Ramos (cell line): ENCODE data around the gene SCARB1.
"Not testable (repeated sequence)": the region's sequence is repeated elsewhere in the genome, so short reads cannot be mapped to it uniquely, and the experiment has no call there.

ENCODE experiments used
- in situ Hi-C: fragments of 300-500 bp; cut with MboI; formaldehyde crosslinking; loops from one replicate; pipeline ENCODE4 v1.14.3; 2022; ENCODE audit warnings: low sequenced_read_pairs; ENCODE audit not compliant: unreplicated experiment

The SCARB1 gene, protein sequence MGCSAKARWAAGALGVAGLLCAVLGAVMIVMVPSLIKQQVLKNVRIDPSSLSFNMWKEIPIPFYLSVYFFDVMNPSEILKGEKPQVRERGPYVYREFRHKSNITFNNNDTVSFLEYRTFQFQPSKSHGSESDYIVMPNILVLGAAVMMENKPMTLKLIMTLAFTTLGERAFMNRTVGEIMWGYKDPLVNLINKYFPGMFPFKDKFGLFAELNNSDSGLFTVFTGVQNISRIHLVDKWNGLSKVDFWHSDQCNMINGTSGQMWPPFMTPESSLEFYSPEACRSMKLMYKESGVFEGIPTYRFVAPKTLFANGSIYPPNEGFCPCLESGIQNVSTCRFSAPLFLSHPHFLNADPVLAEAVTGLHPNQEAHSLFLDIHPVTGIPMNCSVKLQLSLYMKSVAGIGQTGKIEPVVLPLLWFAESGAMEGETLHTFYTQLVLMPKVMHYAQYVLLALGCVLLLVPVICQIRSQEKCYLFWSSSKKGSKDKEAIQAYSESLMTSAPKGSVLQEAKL

DNA sequence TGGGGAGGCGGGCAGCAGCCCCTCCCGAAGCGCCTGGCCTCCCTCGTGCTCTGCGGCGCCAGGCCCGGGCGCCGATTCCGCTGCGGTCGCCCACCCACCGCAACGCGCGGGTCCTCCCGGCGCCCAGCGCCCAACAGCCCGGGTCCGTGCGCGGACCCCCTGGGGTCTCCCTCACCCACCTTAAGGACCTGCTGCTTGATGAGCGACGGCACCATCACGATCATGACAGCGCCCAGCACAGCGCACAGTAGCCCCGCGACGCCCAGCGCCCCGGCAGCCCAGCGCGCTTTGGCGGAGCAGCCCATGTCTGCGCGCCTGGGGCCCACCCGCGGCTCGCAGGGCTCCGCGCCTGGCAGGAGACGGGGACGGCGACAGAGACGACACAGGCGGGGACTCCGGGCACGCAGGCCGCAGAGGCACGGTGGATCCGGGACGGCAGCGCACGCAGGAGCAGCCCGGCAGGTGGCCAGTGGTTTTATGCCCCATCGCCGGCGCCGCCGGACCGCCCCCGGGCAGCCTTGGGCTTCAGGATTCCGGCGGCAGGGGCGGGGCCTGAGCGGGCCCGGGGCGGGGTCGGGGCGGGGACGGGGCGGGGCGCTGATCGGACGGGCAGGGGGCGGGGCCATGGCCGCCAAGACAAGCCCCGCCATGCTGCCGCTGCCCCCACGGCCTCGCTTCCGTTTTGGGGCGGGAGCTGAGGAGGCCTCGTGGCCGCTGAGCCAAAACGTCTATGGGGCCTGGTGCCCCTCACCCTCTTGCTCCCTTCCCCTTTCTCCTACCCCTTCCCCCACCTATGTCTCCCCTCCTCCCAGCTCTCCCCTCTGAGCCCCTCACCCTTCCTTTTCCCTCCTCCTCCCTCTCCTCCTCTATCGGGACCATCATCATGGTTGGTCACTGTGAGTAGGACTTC is at the start of gene SCARB1:
Gene SCARB1 (minus strand): TSS at position 449 of the 910 bp plus-strand sequence. CDS start 144 bp downstream, at position 305.
- in situ Hi-C loops, result no loop called here

DNA sequence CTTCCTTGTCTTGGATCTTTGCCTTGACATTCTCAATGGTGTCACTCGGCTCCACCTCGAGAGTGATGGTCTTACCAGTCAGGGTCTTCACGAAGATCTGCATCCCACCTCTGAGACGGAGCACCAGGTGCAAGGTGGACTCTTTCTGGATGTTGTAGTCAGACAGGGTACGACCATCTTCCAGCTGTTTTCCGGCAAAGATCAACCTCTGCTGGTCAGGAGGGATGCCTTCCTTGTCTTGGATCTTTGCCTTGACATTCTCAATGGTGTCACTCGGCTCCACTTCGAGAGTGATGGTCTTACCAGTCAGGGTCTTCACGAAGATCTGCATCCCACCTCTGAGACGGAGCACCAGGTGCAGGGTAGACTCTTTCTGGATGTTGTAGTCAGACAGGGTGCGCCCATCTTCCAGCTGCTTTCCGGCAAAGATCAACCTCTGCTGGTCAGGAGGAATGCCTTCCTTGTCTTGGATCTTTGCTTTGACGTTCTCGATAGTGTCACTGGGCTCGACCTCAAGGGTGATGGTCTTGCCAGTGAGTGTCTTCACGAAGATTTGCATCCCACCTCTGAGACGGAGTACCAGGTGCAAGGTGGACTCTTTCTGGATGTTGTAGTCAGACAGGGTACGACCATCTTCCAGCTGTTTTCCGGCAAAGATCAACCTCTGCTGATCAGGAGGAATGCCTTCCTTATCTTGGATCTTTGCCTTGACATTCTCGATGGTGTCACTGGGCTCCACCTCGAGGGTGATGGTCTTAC is 49.0 kb upstream of the SCARB1 start:
- in situ Hi-C loops, result not testable (repeated sequence)

GRCh38 chr12:124911521-124911920 is 47.9 kb upstream of the SCARB1 start:
- in situ Hi-C loops, result not testable (repeated sequence)

GRCh38 chr12:124910561-124911478 is 47.2 kb upstream of the SCARB1 start:
- in situ Hi-C loops, result no loop called here

DNA sequence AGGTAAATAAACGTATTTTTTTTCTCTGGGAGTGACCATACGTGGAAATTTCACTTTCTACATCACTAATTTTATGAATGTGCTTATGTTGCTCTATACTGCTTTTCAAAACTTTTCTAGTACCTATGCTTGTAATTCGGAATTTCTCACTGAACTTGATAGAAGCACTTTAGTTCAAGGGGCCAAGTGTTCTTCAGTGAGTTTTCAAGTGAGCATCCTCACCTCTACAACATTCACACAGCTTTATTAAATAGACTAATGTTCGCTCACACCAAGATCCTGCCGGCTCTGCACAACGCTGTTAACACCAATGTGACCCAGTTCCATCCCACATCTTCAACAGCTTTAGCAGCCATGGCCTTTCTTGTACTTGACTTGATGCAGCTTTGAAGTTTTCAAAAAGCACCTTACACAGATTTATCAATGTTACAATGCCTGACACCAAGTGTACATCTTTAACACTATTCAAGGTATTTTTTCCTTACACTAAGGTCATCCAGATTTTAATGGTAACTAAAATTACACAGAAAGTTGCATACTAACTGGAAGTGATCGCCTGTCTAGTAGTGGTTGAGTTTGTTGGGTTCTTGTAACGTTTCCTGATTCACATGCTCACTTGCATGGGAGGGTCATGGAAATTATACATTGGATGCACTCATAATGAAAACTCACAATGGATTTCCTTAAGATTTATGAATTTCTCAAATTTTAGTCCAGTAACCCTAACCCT is 46.3 kb upstream of the SCARB1 start:
- in situ Hi-C loops, result no loop called here

GRCh38 chr12:124906606-124907261 is 43.1 kb upstream of the SCARB1 start:
- in situ Hi-C loops, result no loop called here

DNA sequence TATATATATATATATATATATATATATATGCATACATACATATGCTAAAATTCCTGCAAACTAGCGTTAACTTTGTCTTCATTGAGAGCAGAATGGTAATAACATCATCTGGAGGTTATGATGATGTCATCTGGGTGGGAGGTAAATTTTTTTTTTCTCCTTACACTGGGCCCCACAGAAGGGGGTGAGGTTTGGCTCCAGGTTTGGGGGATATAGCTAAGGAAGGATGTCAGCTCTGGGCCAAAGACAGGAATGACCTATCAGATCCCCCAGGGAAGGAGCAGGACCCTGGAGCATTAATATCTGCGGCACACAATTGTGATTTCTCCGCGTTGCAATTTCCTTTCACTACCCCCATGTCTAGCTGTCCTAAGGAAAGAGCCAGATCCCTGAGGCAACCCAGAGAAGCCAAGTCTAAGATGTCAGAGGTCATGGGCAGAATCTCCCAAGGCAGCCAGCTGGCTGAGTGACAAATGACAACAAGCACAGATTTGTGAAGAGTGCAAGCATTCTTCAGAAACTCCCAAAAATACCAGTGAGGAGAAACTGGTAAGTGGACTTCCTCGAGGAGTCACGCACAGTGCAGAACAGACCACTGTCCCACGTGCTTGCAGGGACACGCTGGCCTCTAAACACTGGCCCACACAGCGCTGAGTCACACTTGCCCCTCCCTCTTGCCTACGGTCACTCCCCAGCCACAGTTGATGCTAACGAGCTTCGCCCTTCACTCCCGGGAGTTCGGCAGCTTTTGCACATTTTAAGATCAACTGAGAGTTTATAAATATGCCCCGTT is 40.8 kb upstream of the SCARB1 start:
- in situ Hi-C loops, result loop anchor here (5.0 kb wide), 1 partner anchor 117 kb away; no protein-coding TSS in a partner anchor

DNA sequence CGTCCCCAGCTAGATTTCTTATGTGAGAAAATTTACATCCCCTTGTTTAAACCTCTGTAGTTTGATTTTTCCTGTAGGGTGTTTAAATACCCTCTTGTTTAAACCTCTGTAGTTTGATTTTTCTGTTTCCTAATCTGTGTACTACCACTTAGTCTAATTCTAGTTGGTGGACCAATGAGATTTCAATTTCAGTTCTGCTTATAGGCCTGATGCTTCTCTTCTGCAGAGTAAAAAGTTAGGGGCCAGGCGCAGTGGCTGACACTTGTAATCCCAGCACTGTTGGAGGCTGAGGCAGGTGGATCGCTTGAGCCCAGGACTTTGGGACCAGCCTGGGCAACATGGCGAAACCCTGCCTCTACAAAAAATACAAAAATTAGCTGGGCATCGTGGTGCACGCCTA is 39.3 kb upstream of the SCARB1 start:
- in situ Hi-C loops, result loop anchor here (5.0 kb wide), 1 partner anchor 116 kb away; no protein-coding TSS in a partner anchor

GRCh38 chr12:124901003-124901402 is 37.3 kb upstream of the SCARB1 start:
- in situ Hi-C loops, result loop anchor here (5.0 kb wide), 1 partner anchor 114 kb away; no protein-coding TSS in a partner anchor

DNA sequence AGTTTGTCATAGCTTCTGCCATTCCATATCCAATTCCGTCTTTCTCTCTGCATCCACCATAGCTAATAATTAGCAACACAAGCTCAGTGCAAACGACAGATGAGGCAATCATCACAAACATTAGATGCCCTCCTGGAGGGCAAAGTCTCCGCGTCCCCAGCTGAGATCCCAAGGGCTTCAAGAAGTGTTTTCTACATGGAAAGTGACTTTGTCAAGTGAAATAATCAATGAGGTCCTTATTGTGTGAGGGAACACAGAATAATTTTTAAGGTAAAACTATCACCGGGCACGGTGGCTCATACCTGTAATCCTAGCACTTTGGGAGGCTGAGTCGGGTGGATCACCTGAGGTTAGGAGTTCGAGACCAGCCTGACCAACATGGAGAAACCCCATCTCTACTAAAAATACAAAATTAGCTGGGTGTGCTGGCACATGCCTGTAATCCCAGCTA is 36.7 kb upstream of the SCARB1 start:
- in situ Hi-C loops, result loop anchor here (5.0 kb wide), 1 partner anchor 113 kb away; no protein-coding TSS in a partner anchor

DNA sequence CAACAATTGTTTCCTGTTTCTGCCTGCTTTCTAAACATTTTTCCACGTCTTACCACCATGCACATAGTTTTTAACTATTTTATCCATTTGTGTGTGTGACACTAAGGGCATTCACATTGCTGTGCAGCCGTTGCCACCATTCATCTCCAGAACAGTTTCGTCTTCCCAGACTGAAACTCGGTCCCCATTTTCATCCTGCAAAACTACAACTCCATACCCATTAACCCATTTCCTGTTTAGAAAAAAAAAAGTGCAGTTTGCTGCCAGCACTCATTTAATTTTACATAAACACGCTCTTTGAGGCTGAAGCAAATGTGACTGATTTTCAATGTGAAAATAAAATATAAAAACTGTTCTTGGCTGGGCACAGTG is 35.2 kb upstream of the SCARB1 start:
- in situ Hi-C loops, result no loop called here

DNA sequence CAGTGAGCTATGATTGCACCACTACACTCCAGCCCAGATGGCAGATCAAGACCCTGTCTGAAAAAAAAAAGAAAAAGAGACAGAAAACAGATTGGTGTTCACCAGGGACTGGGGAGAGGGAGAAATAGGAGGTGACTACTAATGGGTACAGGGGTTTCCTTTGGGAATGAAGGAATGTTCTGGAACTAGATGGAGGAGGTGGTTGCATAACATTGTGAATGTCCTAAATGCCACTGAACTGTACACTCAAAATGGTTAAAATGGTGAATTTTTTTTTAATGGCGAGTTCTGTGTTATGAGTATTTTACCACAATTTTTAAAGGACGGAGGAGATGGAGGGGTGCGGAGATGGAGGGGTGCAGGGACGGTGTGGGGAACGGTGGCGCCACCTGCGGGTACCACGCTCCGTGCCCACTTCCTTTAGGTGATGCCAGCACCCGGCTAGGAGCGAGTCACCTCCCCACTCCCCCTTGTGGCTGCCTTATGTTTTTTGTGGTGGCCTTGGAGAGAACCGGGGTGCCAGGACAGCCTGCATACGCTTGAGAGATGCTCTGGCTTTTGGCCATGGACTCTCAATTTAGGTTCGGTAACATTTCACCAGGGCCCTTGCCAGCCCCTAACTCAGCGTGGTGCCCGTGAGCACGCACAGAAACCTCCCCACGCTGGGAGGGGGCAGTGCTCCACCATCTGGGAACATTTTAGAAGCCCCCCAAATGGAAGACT is 34.7 kb upstream of the SCARB1 start:
- in situ Hi-C loops, result no loop called here

- in situ Hi-C loops, result no loop called here
These were observed 32.8 kb upstream of the SCARB1 start for GRCh38 chr12:124896461-124896860.

- in situ Hi-C loops, result no loop called here
These were observed 30.3 kb upstream of the SCARB1 start for GRCh38 chr12:124893792-124894516.

- in situ Hi-C loops, result no loop called here
These were observed 24.6 kb upstream of the SCARB1 start for GRCh38 chr12:124888260-124888659.

DNA sequence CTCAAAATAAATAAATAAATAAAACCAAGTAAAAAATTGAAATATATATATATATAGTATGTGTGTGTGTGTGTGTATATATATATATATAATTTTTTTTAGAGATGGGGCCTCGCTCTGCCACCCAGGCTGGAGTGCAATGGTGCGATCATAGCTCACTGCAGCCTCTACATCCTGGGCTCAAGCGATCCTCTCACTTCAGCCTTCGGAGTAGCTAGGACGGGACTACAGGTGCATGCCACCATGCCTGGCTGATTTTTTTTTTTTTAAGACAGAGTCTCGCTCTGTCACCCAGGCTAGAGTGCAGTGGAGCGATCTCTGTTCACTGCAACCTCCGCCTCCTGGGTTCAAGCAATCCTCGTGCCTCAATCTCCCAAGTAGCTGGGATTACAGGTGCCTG is 24.1 kb upstream of the SCARB1 start:
- in situ Hi-C loops, result not testable (repeated sequence)
